Measurements from ENCODE around the gene TUBAL3.

The TUBAL3 gene

GRCh38 chr10:5406918-5407317, 2.3 kb upstream of the TUBAL3 start:
- H3K9ac ChIP-seq (ENCODE audit: low read length) = no peak overlapping the region
- no peaks in the 10 kb centered on the region for H3K36me3 ChIP-seq (ENCODE audit: control insufficient read depth in 1 of 2, insufficient read depth in 2 of 2, low read length in 2 of 2)
- H3K79me1 ChIP-seq (ENCODE audit: low read length) = no peaks in the 10 kb centered on the region
- H3K4ac ChIP-seq (ENCODE audit: low read depth, low read length) = no peak overlapping the region
- H2AFZ ChIP-seq (ENCODE audit: insufficient read depth, low read length, poor library complexity) = no peak overlapping the region
- no peaks in the 10 kb centered on the region for H3K27me3 ChIP-seq (ENCODE audit: insufficient read depth, low read length)
- no CpG with 5 or more reads among the region's 1 CpG for WGBS (ENCODE audit: extremely low coverage, insufficient coverage, insufficient read length)
- H3K27ac ChIP-seq (ENCODE audit: low read depth, low read length) = no peak overlapping the region
- no peak overlapping the region for H4K12ac ChIP-seq (ENCODE audit: low read depth, low read length)
- no peak overlapping the region for H2BK120ac ChIP-seq (ENCODE audit: insufficient read depth, low read length, poor library complexity)
- DNase-seq = no peak
- no peak overlapping the region for H2BK12ac ChIP-seq (ENCODE audit: low read length)
- no peak overlapping the region for H3K23ac ChIP-seq (ENCODE audit: low read length)
- no peaks in the 10 kb centered on the region for H3K79me2 ChIP-seq (ENCODE audit: control insufficient read depth, insufficient read depth, low read length, poor library complexity)
- H3K4me1 ChIP-seq (ENCODE audit: control insufficient read depth in 1 of 2, insufficient read depth in 2 of 2, low read length in 2 of 2) = no peaks in the 10 kb centered on the region
- H4K8ac ChIP-seq (ENCODE audit: low read depth, low read length) = no peak overlapping the region
- peaks cover 1% of the 10 kb centered on the region for H3K9me3 ChIP-seq (ENCODE audit: insufficient read depth, low read depth, low read length)
- no peak overlapping the region for H3K14ac ChIP-seq (ENCODE audit: low read length)
- H2AK5ac ChIP-seq (ENCODE audit: low read length) = no peak overlapping the region
- no peak overlapping the region for H2BK5ac ChIP-seq (ENCODE audit: low read depth, low read length, poor library complexity)
- H3K4me2 ChIP-seq (ENCODE audit: low read length) = no peak overlapping the region
- no peak overlapping the region for H4K91ac ChIP-seq (ENCODE audit: low read depth, low read length)
- no peak overlapping the region for H3K18ac ChIP-seq (ENCODE audit: low read length)
- H3K4me3 ChIP-seq (ENCODE audit: low read depth, low read length) = no peak overlapping the region

- no peaks in the 10 kb centered on the region for H3K4me1 ChIP-seq (ENCODE audit: control insufficient read depth in 1 of 2, insufficient read depth in 2 of 2, low read length in 2 of 2)
- WGBS (ENCODE audit: extremely low coverage, insufficient coverage, insufficient read length) = no CpG with 5 or more reads among the region's 3 CpGs
- H4K8ac ChIP-seq (ENCODE audit: low read depth, low read length) = no peak overlapping the region
- H3K4me2 ChIP-seq (ENCODE audit: low read length) = no peak overlapping the region
- no peak overlapping the region for H3K4ac ChIP-seq (ENCODE audit: low read depth, low read length)
- H3K18ac ChIP-seq (ENCODE audit: low read length) = no peak overlapping the region
- no peak overlapping the region for H2BK12ac ChIP-seq (ENCODE audit: low read length)
- DNase-seq = no peak
- H3K27me3 ChIP-seq (ENCODE audit: insufficient read depth, low read length) = no peaks in the 10 kb centered on the region
- H3K79me2 ChIP-seq (ENCODE audit: control insufficient read depth, insufficient read depth, low read length, poor library complexity) = no peaks in the 10 kb centered on the region
- no peaks in the 10 kb centered on the region for H3K79me1 ChIP-seq (ENCODE audit: low read length)
- H3K27ac ChIP-seq (ENCODE audit: low read depth, low read length) = no peak overlapping the region
- H2BK5ac ChIP-seq (ENCODE audit: low read depth, low read length, poor library complexity) = no peak overlapping the region
- H2AK5ac ChIP-seq (ENCODE audit: low read length) = no peak overlapping the region
- no peak overlapping the region for H3K9ac ChIP-seq (ENCODE audit: low read length)
- no peak overlapping the region for H4K91ac ChIP-seq (ENCODE audit: low read depth, low read length)
- H3K14ac ChIP-seq (ENCODE audit: low read length) = no peak overlapping the region
- no peaks in the 10 kb centered on the region for H3K36me3 ChIP-seq (ENCODE audit: control insufficient read depth in 1 of 2, insufficient read depth in 2 of 2, low read length in 2 of 2)
- H2AFZ ChIP-seq (ENCODE audit: insufficient read depth, low read length, poor library complexity) = no peak overlapping the region
- H3K23ac ChIP-seq (ENCODE audit: low read length) = no peak overlapping the region
- no peak overlapping the region for H3K4me3 ChIP-seq (ENCODE audit: low read depth, low read length)
- H3K9me3 ChIP-seq (ENCODE audit: insufficient read depth, low read depth, low read length) = peaks cover 1% of the 10 kb centered on the region
- H4K12ac ChIP-seq (ENCODE audit: low read depth, low read length) = no peak overlapping the region
- H2BK120ac ChIP-seq (ENCODE audit: insufficient read depth, low read length, poor library complexity) = no peak overlapping the region
Observed at GRCh38 chr10:5402798-5403197, 1.8 kb downstream of the TUBAL3 start.

GRCh38 chr10:5400468-5401240, 4.0 kb downstream of the TUBAL3 start:
- no peak overlapping the region for H3K14ac ChIP-seq (ENCODE audit: low read length)
- no peak overlapping the region for H3K23ac ChIP-seq (ENCODE audit: low read length)
- H4K91ac ChIP-seq (ENCODE audit: low read depth, low read length) = no peak overlapping the region
- H3K27me3 ChIP-seq (ENCODE audit: insufficient read depth, low read length) = no peaks in the 10 kb centered on the region
- H3K9me3 ChIP-seq (ENCODE audit: insufficient read depth, low read depth, low read length) = no peaks in the 10 kb centered on the region
- H2AK5ac ChIP-seq (ENCODE audit: low read length) = no peak overlapping the region
- H3K4me3 ChIP-seq (ENCODE audit: low read depth, low read length) = no peak overlapping the region
- no CpG with 5 or more reads among the region's 9 CpGs for WGBS (ENCODE audit: extremely low coverage, insufficient coverage, insufficient read length)
- no peak overlapping the region for H4K8ac ChIP-seq (ENCODE audit: low read depth, low read length)
- H3K79me1 ChIP-seq (ENCODE audit: low read length) = no peaks in the 10 kb centered on the region
- no peak overlapping the region for H2BK5ac ChIP-seq (ENCODE audit: low read depth, low read length, poor library complexity)
- DNase-seq = no peak
- H2BK120ac ChIP-seq (ENCODE audit: insufficient read depth, low read length, poor library complexity) = no peak overlapping the region
- H2AFZ ChIP-seq (ENCODE audit: insufficient read depth, low read length, poor library complexity) = no peak overlapping the region
- H3K27ac ChIP-seq (ENCODE audit: low read depth, low read length) = no peak overlapping the region
- no peak overlapping the region for H3K4ac ChIP-seq (ENCODE audit: low read depth, low read length)
- no peak overlapping the region for H3K4me2 ChIP-seq (ENCODE audit: low read length)
- H3K4me1 ChIP-seq (ENCODE audit: control insufficient read depth in 1 of 2, insufficient read depth in 2 of 2, low read length in 2 of 2) = no peaks in the 10 kb centered on the region
- H3K36me3 ChIP-seq (ENCODE audit: control insufficient read depth in 1 of 2, insufficient read depth in 2 of 2, low read length in 2 of 2) = no peaks in the 10 kb centered on the region
- no peak overlapping the region for H4K12ac ChIP-seq (ENCODE audit: low read depth, low read length)
- H3K79me2 ChIP-seq (ENCODE audit: control insufficient read depth, insufficient read depth, low read length, poor library complexity) = no peaks in the 10 kb centered on the region
- no peak overlapping the region for H3K9ac ChIP-seq (ENCODE audit: low read length)
- no peak overlapping the region for H2BK12ac ChIP-seq (ENCODE audit: low read length)
- H3K18ac ChIP-seq (ENCODE audit: low read length) = no peak overlapping the region

- no peak overlapping the region for H3K4ac ChIP-seq (ENCODE audit: low read depth, low read length)
- H3K27ac ChIP-seq (ENCODE audit: low read depth, low read length) = no peak overlapping the region
- H2AFZ ChIP-seq (ENCODE audit: insufficient read depth, low read length, poor library complexity) = no peak overlapping the region
- DNase-seq = no peak
- no peak overlapping the region for H4K91ac ChIP-seq (ENCODE audit: low read depth, low read length)
- H2BK5ac ChIP-seq (ENCODE audit: low read depth, low read length, poor library complexity) = no peak overlapping the region
- no peak overlapping the region for H3K14ac ChIP-seq (ENCODE audit: low read length)
- H4K8ac ChIP-seq (ENCODE audit: low read depth, low read length) = no peak overlapping the region
- H3K23ac ChIP-seq (ENCODE audit: low read length) = no peak overlapping the region
- no peak overlapping the region for H3K4me3 ChIP-seq (ENCODE audit: low read depth, low read length)
- no peaks in the 10 kb centered on the region for H3K27me3 ChIP-seq (ENCODE audit: insufficient read depth, low read length)
- H3K9me3 ChIP-seq (ENCODE audit: insufficient read depth, low read depth, low read length) = no peaks in the 10 kb centered on the region
- no peaks in the 10 kb centered on the region for H3K4me1 ChIP-seq (ENCODE audit: control insufficient read depth in 1 of 2, insufficient read depth in 2 of 2, low read length in 2 of 2)
- H3K36me3 ChIP-seq (ENCODE audit: control insufficient read depth in 1 of 2, insufficient read depth in 2 of 2, low read length in 2 of 2) = no peaks in the 10 kb centered on the region
- WGBS (ENCODE audit: extremely low coverage, insufficient coverage, insufficient read length) = no CpG with 5 or more reads among the region's 6 CpGs
- H4K12ac ChIP-seq (ENCODE audit: low read depth, low read length) = no peak overlapping the region
- no peaks in the 10 kb centered on the region for H3K79me2 ChIP-seq (ENCODE audit: control insufficient read depth, insufficient read depth, low read length, poor library complexity)
- no peak overlapping the region for H2AK5ac ChIP-seq (ENCODE audit: low read length)
- H2BK120ac ChIP-seq (ENCODE audit: insufficient read depth, low read length, poor library complexity) = no peak overlapping the region
- H3K4me2 ChIP-seq (ENCODE audit: low read length) = no peak overlapping the region
- no peak overlapping the region for H3K18ac ChIP-seq (ENCODE audit: low read length)
- H3K9ac ChIP-seq (ENCODE audit: low read length) = no peak overlapping the region
- no peak overlapping the region for H2BK12ac ChIP-seq (ENCODE audit: low read length)
- H3K79me1 ChIP-seq (ENCODE audit: low read length) = no peaks in the 10 kb centered on the region
Observed at GRCh38 chr10:5399332-5399731, 5.3 kb downstream of the TUBAL3 start.

All from trophoblast cell (in vitro differentiated cells and primary cell).